HG02798 (cell line): ENCODE measurements around the gene CTRL.
A peak's percentile ranks its signal among the peaks of the same experiment; 100 is the strongest.
"Not testable (repeated sequence)": the region's sequence is repeated elsewhere in the genome, so short reads cannot be mapped to it uniquely, and the experiment has no call there.

Source experiments
- ATAC-seq: cut with Tn5 transposase; IDR thresholded peaks from one replicate; pipeline ENCODE4 v1.9.1; 2021; ENCODE audit warnings: mild to moderate bottlenecking; ENCODE audit not compliant: unreplicated experiment, poor library complexity

Gene CTRL

GRCh38 chr16:67931712-67932461 is at the start of gene CTRL:
TSS of gene CTRL (minus strand) at chr16:67931862. CDS start at chr16:67931852, 10 bp downstream.
- no peak for ATAC-seq

DNA sequence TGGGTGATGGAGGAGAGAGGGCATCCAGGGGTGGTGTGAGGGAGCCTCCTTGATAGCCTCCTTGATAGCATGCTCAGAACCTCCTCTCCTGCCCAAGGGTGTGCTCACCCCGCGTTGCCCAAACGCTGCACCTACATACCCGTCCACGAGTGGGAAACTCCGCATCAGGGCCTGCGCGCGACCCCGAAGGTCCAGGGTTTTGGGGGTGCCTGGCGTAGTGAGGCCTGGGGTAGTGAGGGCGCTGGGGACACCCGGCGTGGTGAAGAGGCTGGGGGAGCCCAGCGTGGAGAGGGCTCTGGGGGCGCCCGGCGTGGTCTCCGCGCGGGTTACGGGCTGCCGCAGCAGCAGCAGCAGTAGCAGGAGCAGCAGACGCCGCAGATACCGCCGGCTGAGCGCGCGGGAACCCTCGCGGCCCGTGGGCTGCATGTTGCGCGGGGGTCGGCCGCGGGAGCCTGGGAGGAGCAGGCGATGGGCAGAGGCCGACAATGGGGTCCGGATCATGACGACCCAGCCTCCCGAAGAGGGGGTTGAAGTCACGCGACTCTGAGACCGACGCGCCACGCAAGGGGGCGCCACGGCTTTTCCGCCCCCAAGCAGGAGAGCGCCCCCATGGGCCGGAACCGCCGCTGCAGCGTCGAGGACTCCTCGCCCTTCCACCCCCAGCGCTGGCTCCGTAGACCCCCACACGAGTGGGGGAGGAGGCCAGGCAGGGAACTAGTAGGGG is 48.5 kb upstream of the CTRL start, which contains the start of gene DPEP3:
DPEP3 (minus strand) TSS at position 545 of the 724 bp plus-strand sequence; CDS start at position 426, 119 bp downstream.
- ATAC-seq, result no peak

DNA sequence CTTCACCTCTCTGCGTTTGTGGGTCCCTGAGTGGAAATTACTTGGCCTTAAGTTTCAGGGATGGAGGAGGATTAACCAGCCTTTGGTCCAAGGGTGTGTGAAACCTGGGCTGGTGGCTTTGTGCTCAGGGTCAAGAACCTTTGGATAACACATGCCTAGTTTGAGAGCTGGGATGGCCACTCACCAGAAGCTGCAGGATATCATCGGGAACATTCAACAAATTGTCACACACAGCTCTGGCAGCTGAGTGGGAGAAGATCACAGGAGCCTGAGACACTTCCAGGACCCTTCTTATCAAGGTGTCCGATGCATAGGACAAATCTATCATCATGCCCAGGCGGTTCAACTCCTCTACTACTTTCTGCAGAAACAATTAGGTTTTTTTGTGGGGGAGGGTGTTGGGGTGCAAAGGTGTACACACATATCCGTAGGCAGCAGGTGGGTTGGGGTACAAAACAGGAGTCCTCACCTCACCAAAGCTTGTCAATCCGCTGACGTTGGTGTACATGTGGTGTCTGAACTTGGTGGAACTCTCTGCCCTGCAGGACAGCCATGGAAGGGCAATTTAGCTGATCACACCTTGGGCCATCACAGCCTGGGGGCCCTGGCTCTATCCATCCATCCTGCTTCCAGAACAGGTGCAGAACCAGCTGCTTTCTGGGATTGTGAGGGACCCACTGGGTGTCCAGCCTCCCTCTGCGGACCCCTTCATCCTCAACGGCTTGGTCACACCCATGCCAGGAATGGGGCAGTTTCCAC is 46.0 kb upstream of the CTRL start:
- no peak for ATAC-seq

GRCh38 chr16:67977005-67977404 is 45.3 kb upstream of the CTRL start:
- ATAC-seq, result no peak

GRCh38 chr16:67976205-67976604 is 44.5 kb upstream of the CTRL start:
- ATAC-seq, result no peak

DNA sequence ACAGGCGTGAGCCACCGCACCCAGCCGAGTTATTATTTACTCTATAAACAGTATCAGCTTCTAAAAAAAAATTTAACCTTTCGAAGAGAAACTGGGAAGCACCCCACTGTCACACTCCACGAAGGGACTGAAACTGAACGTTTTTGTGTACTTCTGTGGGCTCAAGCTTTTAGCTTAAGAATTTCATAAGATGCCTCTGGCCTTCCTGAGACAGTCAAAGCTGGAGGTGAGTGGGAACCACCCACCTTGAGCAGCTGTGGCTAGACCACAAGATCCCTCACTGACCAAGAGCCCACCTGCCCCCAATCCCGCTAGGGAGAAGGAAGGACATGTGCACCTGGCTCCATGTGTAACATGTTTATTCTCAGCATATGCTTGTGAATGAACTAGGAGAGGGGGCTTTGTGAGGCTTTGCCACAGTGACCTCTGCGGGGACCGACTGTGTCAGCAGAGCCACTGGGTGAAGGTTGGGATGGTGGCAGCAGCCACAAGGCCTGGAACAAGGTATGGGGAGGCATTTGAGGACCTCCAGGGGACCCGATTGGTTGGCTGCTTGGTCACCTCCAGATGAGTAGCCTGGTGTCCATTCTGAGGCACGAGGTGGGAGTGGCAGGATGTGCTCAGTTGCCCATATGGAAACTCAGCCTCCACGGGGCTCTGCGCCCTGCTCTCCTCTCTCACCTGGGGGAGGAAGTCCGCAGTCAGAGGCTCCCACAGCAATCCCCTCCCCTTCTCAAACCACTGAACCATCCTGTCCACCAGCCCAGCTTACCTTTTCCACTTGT is 43.9 kb upstream of the CTRL start:
- ATAC-seq, result peak; percentile 46

- ATAC-seq, result not testable (repeated sequence)
Observed at GRCh38 chr16:67972285-67972684, 40.6 kb upstream of the CTRL start.

GRCh38 chr16:67971111-67971510 is 39.4 kb upstream of the CTRL start:
- ATAC-seq, result no peak

- ATAC-seq, result peak; percentile 2
Observed at GRCh38 chr16:67969254-67970039, 37.8 kb upstream of the CTRL start.

DNA sequence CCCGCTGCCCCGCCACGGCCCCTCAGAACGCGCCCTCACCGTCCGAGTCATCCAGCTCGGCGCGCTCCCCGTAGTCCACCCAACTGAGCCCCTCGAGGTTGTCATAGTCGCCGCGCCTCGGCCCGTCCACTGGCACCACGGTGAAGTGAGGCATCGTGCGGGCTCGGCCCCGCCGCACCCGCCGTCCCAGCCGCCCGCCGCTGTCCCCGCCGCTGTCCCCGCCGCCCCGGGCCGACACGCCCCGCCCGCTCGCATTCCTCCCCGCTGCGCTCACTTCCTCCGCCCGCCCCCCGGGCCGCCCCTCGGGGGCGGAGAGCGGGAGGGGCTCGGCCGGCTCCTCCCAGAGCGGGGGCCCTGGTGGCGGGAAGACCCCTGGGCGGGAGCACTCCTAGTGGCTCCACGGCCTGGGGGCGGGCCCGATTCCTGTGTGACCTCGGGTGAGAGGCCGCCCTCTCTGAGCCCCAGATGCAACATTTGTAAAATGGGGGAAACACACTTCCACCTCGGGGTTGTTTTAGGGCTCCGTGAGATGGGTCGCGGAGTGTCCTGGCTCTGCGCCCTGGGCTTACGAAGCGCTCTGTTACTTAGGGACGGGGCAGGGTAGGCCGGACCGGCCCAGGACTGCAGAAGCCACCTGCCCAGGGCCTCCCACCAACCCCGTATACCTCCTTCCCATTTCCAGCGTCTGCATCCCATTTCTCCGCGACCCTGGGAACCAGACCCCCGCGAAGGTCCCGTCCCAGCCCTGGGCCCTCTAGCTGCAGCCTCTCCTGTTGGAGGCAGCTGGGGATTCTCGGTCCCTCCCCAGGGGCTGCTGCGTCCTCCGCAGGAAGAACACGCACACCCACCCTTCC is 37.0 kb upstream of the CTRL start, which contains the start of gene SLC12A4:
SLC12A4 (minus strand) TSS at position 238 of the 854 bp plus-strand sequence; CDS start at position 154, 84 bp downstream.
- peak; percentile 86 for ATAC-seq

DNA sequence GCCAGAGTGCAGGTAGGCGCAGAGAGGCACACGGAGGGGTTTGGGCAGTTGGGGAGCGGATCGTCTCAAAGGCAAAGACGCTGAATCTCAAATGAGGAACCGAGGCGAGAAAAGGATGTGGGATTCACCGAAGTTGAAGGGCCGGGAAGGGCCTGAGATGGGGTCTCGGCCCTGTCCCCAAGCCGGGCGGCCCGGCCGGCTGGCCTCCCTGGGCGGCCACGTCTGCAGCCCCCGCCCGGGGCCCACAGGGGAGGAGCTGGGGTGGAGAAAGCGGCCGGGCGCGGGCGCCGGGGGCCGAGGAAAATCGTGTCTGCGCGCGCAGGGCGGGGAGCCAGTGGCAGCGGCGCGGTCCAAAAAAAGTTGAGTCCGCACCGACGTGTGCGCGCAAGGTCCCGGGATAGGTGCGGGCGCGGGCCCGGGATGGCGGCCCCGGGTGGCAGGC is 36.3 kb upstream of the CTRL start:
- ATAC-seq, result peak; percentile 26

GRCh38 chr16:67967183-67967957 is 35.7 kb upstream of the CTRL start:
- no peak for ATAC-seq

- ATAC-seq, result no peak
Observed at GRCh38 chr16:67966549-67967182, 35.0 kb upstream of the CTRL start.

- ATAC-seq, result no peak
Observed at GRCh38 chr16:67965668-67966548, 34.2 kb upstream of the CTRL start.

GRCh38 chr16:67964477-67965131 is 32.9 kb upstream of the CTRL start:
- no peak for ATAC-seq
